Measurements from ENCODE around the gene FBXO47.

DNA sequence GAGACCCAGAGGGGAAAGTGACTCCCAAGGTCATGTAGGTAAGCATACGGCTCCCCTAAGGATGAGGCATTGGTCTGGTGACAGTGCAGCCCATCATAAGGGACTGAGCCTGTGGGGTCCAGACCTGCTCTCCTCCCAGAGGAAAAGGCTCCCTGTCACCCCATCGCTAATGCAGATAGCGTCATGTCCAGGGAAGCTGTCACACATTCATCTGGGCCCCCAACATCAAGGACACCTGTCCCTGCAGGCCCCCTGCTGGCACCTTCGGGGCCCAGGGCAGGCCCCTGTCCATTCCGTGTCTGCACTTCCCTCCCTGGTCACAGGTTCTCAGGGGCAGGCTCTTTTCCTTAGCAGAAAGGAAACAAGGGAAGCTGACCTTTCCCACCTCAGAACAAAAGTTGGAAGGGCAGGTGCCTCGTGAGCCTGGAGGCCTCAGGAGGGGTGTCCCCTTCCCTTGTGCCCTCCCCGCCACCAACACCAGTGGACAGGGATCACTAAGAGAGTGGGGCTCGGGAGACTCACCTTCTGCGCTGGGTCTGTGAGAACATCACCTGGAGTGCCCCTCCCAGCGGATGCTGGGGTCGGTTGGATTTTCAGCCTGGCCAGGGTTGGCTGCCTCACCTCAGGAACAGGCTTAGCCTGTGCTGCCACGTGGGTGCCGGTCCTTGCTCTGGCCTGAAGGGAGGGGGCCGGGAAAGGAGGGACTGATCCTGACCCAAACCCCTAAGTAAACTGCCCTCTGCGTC is 59.1 kb downstream of the FBXO47 start:
- TF ChIP-seq, protein P1, sequence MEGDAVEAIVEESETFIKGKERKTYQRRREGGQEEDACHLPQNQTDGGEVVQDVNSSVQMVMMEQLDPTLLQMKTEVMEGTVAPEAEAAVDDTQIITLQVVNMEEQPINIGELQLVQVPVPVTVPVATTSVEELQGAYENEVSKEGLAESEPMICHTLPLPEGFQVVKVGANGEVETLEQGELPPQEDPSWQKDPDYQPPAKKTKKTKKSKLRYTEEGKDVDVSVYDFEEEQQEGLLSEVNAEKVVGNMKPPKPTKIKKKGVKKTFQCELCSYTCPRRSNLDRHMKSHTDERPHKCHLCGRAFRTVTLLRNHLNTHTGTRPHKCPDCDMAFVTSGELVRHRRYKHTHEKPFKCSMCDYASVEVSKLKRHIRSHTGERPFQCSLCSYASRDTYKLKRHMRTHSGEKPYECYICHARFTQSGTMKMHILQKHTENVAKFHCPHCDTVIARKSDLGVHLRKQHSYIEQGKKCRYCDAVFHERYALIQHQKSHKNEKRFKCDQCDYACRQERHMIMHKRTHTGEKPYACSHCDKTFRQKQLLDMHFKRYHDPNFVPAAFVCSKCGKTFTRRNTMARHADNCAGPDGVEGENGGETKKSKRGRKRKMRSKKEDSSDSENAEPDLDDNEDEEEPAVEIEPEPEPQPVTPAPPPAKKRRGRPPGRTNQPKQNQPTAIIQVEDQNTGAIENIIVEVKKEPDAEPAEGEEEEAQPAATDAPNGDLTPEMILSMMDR (IDR thresholded peaks at IDR 0.05), result no peak
- no peak for TF ChIP-seq EZH2 (IDR thresholded peaks at IDR 0.05; ENCODE audit: borderline replicate concordance, insufficient read depth, low read depth, low read length, poor library complexity, severe bottlenecking)
